ENCODE results near the gene GARIN3. TPM values are rescaled to one million over a fixed set of nuclear protein-coding genes. Genes with fewer than 3 reads are reported as not detected.

Gene GARIN3
- total RNA-seq, 1 experiment from 2014 or later: not detected

DNA sequence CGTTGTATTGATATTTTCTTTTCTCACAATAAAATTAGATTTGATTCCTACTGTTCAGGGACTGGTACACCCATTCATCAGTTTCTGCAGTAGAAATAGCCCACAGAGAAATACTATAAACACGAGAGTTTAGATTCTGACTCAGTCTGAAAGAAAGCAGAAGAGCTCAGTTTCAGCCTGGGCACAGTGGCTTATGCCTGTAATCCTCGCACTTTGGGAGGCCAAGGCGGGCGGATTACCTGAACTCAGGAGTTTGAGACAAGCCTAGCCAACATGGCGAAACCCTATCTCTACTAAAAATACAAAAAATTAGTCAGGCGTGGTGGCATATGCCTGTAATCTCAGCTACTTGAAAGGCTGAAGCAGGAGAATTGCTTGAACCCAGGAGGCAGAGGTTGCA, 23.2 kb upstream of the GARIN3 start:
- Histone ChIP-seq H3K56ac (ENCODE audit: insufficient read length, low read depth, low read length) (no peak overlapping the region), H2BK12ac (ENCODE audit: insufficient read length, low read depth, low read length) (no peak overlapping the region), H4K8ac (replicated peaks; ENCODE audit: insufficient read length, low read depth, low read length) (no peak overlapping the region), H3K27me3 (ENCODE audit: insufficient read depth, low read length) (peaks cover 5% of the 10 kb centered on the region; the same call in 1 of the 2 replicates), H3K4ac (ENCODE audit: low read depth, low read length) (no peak overlapping the region), H2BK20ac (ENCODE audit: low read depth, low read length, poor library complexity, severe bottlenecking) (no peak overlapping the region), H4K5ac (ENCODE audit: insufficient read length, low read depth, low read length) (no peak overlapping the region), H2AK5ac (ENCODE audit: insufficient read length, low read length) (no peak overlapping the region), H3K27ac (ENCODE audit: insufficient read length, low read depth, low read length) (no peak overlapping the region), H3K9me3 (ENCODE audit: control insufficient read depth, low read depth, low read length) (no peaks in the 10 kb centered on the region), H4K91ac (ENCODE audit: insufficient read length, low read depth, low read length) (no peak overlapping the region), H2AFZ (ENCODE audit: low read length) (no peak overlapping the region), H3K23ac (ENCODE audit: insufficient read length, low read depth, low read length) (no peak overlapping the region), H4K20me1 (ENCODE audit: control insufficient read depth, insufficient read depth, insufficient read length) (no peaks in the 10 kb centered on the region), H3K23me2 (ENCODE audit: insufficient read length, low read depth, low read length, poor library complexity, severe bottlenecking) (no peaks in the 10 kb centered on the region), H3T11ph (ENCODE audit: low read length) (no peak overlapping the region), H3K79me1 (ENCODE audit: insufficient read depth, low read depth, low read length, poor library complexity, severe bottlenecking) (no peaks in the 10 kb centered on the region), H3K14ac (ENCODE audit: insufficient read depth, low read length) (no peak overlapping the region), H3K4me2 (ENCODE audit: insufficient read depth, insufficient read length, low read length) (no peak overlapping the region), H3K4me1 (ENCODE audit: insufficient read depth, low read length) (no peaks in the 10 kb centered on the region), H2BK120ac (ENCODE audit: low read depth, low read length, poor library complexity, severe bottlenecking) (no peak overlapping the region), H2BK15ac (ENCODE audit: low read depth, low read length) (no peak overlapping the region), H3K9ac (ENCODE audit: extremely low read depth, insufficient read length, low read length) (no peak overlapping the region), H3K79me2 (ENCODE audit: insufficient read depth, low read length) (no peaks in the 10 kb centered on the region), H2BK5ac (ENCODE audit: insufficient read length, low read length) (no peak overlapping the region), H3K18ac (ENCODE audit: insufficient read length, low read depth, low read length) (no peak overlapping the region)
- DNase-seq: no peak
- H3K27me3 Mint-ChIP-seq (ENCODE audit: low read depth): peaks cover 96% of the 10 kb centered on the region
- no peaks in the 10 kb centered on the region; a peak in 1 of 7 replicates for H3K36me3 Mint-ChIP-seq (ENCODE audit: insufficient read depth in 1 of 3, low read depth in 3 of 3)
- TF ChIP-seq, protein P1, sequence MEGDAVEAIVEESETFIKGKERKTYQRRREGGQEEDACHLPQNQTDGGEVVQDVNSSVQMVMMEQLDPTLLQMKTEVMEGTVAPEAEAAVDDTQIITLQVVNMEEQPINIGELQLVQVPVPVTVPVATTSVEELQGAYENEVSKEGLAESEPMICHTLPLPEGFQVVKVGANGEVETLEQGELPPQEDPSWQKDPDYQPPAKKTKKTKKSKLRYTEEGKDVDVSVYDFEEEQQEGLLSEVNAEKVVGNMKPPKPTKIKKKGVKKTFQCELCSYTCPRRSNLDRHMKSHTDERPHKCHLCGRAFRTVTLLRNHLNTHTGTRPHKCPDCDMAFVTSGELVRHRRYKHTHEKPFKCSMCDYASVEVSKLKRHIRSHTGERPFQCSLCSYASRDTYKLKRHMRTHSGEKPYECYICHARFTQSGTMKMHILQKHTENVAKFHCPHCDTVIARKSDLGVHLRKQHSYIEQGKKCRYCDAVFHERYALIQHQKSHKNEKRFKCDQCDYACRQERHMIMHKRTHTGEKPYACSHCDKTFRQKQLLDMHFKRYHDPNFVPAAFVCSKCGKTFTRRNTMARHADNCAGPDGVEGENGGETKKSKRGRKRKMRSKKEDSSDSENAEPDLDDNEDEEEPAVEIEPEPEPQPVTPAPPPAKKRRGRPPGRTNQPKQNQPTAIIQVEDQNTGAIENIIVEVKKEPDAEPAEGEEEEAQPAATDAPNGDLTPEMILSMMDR (conservative IDR thresholded peaks at IDR 0.05): no peak
- no peaks in the 10 kb centered on the region; a peak in 1 of 5 replicates for H3K9me3 Mint-ChIP-seq
- WGBS (ENCODE audit: extremely low coverage, insufficient read length, low lambda C conversion rate): no CpG with 5 or more reads among the region's 7 CpGs
- no peaks in the 10 kb centered on the region; a peak in 1 of 4 replicates for H3K4me1 Mint-ChIP-seq
- no peak overlapping the region; a peak in 1 of 7 replicates for H3K27ac Mint-ChIP-seq
- no peak overlapping the region for H3K4me3 Mint-ChIP-seq

Data from H9 (cell line).